CD4-positive, alpha-beta memory T cell (primary cell): ENCODE measurements around the gene CROCC2. TPM values are rescaled to one million over a fixed set of nuclear protein-coding genes. Genes with fewer than 3 reads are reported as not detected.
A peak's percentile ranks its signal among the peaks of the same experiment; 100 is the strongest.

Experiments
- CTCF ChIA-PET: fragments of 350-600 bp; sonication (Branson Sonifier 250); formaldehyde crosslinking; loops from one replicate; lab custom pipeline; 2021; ENCODE audit warnings: inconsistent platforms; ENCODE audit not compliant: partially characterized antibody; lab: Charles Lee
- POLR2A ChIA-PET: fragments of 350-600 bp; sonication (Branson Sonifier 250); formaldehyde crosslinking; loops from one replicate; lab custom pipeline; 2021; ENCODE audit not compliant: partially characterized antibody; lab: Charles Lee
- DNase-seq, 5 donors: peaks; one replicate each; pipeline versions ENCODE4 v3.0.0 to v3.0.0-alpha.2; 2020 to 2022; ENCODE audit warnings: mixed read lengths in 1 of 5
- H3K27ac ChIP-seq: one replicate; pipeline ENCODE4 v1.7.0; 2013; ENCODE audit warnings: low read depth, low read length
- H3K27me3 ChIP-seq: 2 replicates; pipeline ENCODE4 v1.7.0; 2013; ENCODE audit warnings: mild to moderate bottlenecking, low read length, moderate library complexity; ENCODE audit not compliant: insufficient read depth
- H3K36me3 ChIP-seq: 2 replicates; pipeline ENCODE4 v1.7.0; 2013; ENCODE audit warnings: mild to moderate bottlenecking, low read length, moderate library complexity; ENCODE audit not compliant: insufficient read depth
- H3K4me1 ChIP-seq: 2 replicates; pipeline ENCODE4 v1.7.0; 2013; ENCODE audit warnings: mild to moderate bottlenecking, low read length, moderate library complexity; ENCODE audit not compliant: insufficient read depth
- H3K4me3 ChIP-seq, 2 donors: one replicate each; pipeline ENCODE4 v1.7.0; 2013; ENCODE audit warnings: low read length in 2 of 2, mild to moderate bottlenecking in 1 of 2
- H3K9me3 ChIP-seq, 2 donors: one replicate each; pipeline ENCODE4 v1.7.0; 2013; ENCODE audit warnings: low read length in 2 of 2, control low read depth in 1 of 2; ENCODE audit not compliant: control insufficient read depth in 1 of 2
- H3K27ac Mint-ChIP-seq, 7 donors: one replicate each; pipeline ENCODE4 v1.8.0; 2020 to 2021; ENCODE audit warnings: mixed read lengths in 7 of 7, mild to moderate bottlenecking in 6 of 7, inconsistent platforms in 3 of 7, moderate library complexity in 3 of 7
- H3K27me3 Mint-ChIP-seq, 2 donors: one replicate each; pipeline ENCODE4 v1.8.0; 2020 to 2021; ENCODE audit warnings: mixed read lengths in 2 of 2
- H3K36me3 Mint-ChIP-seq, 2 donors: one replicate each; pipeline ENCODE4 v1.8.0; 2020 to 2021; ENCODE audit warnings: mixed read lengths in 2 of 2, inconsistent platforms in 1 of 2, mild to moderate bottlenecking in 1 of 2
- H3K4me1 Mint-ChIP-seq, 4 donors: one replicate each; pipeline ENCODE4 v1.8.0; 2020 to 2021; ENCODE audit warnings: mixed read lengths in 4 of 4, mild to moderate bottlenecking in 1 of 4
- H3K4me3 Mint-ChIP-seq, 8 donors: one replicate each; pipeline ENCODE4 v1.8.0; 2020 to 2021; ENCODE audit warnings: mixed read lengths in 8 of 8, mild to moderate bottlenecking in 7 of 8, moderate library complexity in 6 of 8, inconsistent platforms in 3 of 8
- H3K9me3 Mint-ChIP-seq, 8 donors: one replicate each; pipeline ENCODE4 v1.8.0; 2020 to 2021; ENCODE audit warnings: mixed read lengths in 8 of 8, mild to moderate bottlenecking in 5 of 8, inconsistent platforms in 3 of 8, moderate library complexity in 1 of 8
- intact Hi-C: fragments of 100-400 bp; cut with micrococcal nuclease; formaldehyde crosslinking; loops from one replicate; pipeline ENCODE4 v1.15.1; 2023
- polyA plus RNA-seq, 2 donors: library from polyadenylated mRNA; unstranded; fragments of 300-500 nt; fragmentation: Illumina TruSeq; gene quantifications; one replicate each; pipeline ENCODE4 v1.2.3, GENCODE V29; 2021
- total RNA-seq, 2 experiments: library from RNA; stranded (reverse); gene quantifications; one replicate each; pipeline ENCODE4 v1.2.3, GENCODE V29; 2021

CROCC2 gene
- total and polyA plus RNA-seq, 4 experiments from 2014 or later: not detected

DNA sequence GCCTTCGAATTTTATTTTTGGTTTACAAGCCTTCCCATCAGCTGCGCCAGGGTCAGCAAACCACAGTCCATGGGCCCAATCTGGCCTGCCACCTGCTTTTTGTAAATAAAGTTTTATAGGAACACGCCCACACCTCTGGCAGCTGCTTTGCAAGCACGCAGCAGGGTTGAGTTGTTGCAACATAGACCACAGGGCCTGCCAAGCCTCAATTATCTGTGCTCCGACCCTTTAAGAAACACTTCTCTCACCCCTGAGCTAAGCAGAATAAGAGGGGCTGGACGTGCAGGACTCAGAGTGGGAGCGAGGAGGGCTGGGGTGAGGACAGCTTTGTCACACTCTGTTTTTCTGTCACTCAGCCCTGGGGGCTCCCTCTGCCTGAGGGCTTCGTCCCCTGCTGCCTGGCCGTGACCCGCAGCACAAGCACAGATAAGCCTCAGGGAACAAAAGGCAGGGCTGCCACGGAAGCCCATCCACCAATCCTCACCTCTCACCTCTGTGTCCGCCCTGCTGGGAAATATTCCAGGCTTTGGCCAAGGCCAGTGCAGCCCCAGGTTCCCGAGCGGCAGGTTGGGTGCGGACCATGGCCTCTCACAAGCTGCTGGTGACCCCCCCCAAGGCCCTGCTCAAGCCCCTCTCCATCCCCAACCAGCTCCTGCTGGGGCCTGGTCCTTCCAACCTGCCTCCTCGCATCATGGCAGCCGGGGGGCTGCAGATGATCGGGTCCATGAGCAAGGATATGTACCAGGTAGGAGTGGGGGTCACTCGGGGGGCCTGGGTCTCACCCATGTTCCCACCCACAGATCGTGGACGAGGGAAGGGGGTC, 37.6 kb upstream of the CROCC2 start, which contains the start of gene AGXT:
TSS of gene AGXT (plus strand) at position 539 of the 823 bp plus-strand sequence. CDS start at position 581, 42 bp downstream.
- Histone ChIP-seq H3K4me1 (no peaks in the 10 kb centered on the region), H3K9me3 (no peaks in the 10 kb centered on the region), H3K36me3 (no peaks in the 10 kb centered on the region), H3K4me3 (no peak within 1 kb of the TSS), H3K27ac (no peak within 1 kb of the TSS), H3K27me3 (no peaks in the 10 kb centered on the region)
- Mint-ChIP-seq H3K27ac (no peak within 1 kb of the TSS), H3K27me3 (peaks cover 2 to 7% of the 10 kb centered on the region in 2 donors), H3K36me3 (no peaks in the 10 kb centered on the region), H3K4me3 (no peak within 1 kb of the TSS), H3K9me3 (no peaks in the 10 kb centered on the region), H3K4me1 (no peaks in the 10 kb centered on the region)
- ChIA-PET CTCF (no interaction called here), POLR2A (no interaction called here)
- DNase-seq: no peak
- intact Hi-C loops: no loop called here

DNA sequence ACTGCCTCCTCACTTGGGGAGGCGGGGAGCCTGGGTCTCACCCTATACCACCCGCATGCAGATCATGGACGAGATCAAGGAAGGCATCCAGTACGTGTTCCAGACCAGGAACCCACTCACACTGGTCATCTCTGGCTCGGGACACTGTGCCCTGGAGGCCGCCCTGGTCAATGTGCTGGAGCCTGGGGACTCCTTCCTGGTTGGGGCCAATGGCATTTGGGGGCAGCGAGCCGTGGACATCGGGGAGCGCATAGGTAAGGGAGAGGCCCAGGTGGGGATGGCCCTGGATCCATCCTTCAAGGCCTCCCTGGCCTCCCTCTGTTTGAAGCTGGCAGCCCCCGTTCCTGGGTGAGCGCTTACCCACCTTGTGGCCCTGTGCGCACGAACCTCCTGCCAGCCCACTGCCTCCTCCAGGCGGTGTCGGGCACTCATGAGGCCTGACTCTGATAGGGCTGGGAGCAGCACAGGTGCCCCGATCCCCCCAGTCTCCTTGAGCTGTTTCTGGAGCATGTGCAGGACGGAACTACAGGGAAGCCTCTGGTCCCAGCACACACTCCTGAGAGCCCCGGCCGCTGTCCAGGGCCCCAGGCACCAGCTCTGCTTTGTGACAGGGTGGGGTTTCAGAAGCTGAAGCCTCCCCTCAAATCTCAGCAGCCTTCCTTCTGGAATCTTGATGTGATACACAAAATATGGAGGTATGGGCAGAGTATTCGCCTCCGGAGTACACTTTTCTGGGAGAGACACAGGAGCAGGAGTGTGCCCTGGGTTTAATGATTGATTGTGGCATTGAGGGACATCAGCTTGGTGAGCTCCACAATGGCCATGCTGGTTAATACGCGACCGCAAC, 36.8 kb upstream of the CROCC2 start:
- no peak for DNase-seq
- ChIA-PET CTCF (no interaction called here), POLR2A (no interaction called here)
- no peaks in the 10 kb centered on the region for H3K4me1 Mint-ChIP-seq
- intact Hi-C loops: no loop called here
- Histone ChIP-seq H3K27me3 (no peaks in the 10 kb centered on the region), H3K9me3 (no peaks in the 10 kb centered on the region), H3K27ac (no peak overlapping the region), H3K4me3 (no peak overlapping the region), H3K36me3 (no peaks in the 10 kb centered on the region), H3K4me1 (no peaks in the 10 kb centered on the region)
- no peaks in the 10 kb centered on the region for H3K36me3 Mint-ChIP-seq
- H3K4me3 Mint-ChIP-seq: no peak overlapping the region
- no peaks in the 10 kb centered on the region for H3K9me3 Mint-ChIP-seq
- H3K27ac Mint-ChIP-seq: no peak overlapping the region
- peaks cover 2 to 7% of the 10 kb centered on the region in 2 donors for H3K27me3 Mint-ChIP-seq

DNA sequence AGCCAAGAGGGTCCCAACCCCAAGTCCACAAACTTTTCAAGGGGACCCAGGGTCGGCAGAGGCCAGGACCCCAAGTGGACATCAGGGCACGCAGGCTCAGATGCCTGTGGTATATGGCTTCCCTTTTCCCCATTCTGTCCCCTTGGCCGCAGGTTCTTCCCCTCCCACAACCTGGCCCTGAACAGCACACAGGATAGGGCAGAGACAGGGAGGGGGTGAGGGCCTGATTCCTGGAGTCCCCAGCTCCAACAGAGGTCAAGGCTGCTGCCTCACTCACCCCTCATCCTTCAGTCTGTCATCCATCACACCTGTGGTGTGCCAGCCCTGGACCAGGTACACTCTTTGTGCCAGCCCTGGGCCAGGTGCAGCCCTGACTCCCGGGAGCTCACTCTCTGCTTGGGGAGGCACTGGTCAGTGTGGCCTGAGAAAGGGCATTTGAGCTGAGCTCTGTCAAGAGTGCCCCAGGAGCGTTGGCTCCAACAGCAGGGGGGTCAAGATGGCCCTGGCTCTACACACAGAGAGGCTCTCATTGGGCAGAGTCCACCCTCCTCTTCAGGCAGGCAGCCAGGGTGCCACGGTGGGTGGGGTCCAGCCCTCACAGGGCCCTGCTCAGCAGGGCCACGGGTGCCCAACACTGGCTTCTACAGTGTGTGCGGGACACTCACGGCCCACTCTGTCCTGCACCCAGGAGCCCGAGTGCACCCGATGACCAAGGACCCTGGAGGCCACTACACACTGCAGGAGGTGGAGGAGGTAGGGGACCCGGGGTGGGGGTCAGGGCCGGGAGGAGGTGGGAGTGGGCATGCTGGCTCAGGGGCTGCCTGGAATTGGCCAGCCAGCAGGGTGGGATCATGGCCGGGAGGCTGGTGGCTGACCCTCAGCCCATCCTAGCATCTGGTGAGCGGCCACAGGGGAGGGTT, 35.9 kb upstream of the CROCC2 start:
- Histone ChIP-seq H3K4me1 (no peaks in the 10 kb centered on the region), H3K27me3 (no peaks in the 10 kb centered on the region), H3K36me3 (no peaks in the 10 kb centered on the region), H3K9me3 (no peaks in the 10 kb centered on the region), H3K4me3 (no peak overlapping the region), H3K27ac (no peak overlapping the region)
- Mint-ChIP-seq H3K4me3 (peak overlapping the region in 1 of 8 donors; percentile 15), H3K27me3 (peaks cover 2 to 7% of the 10 kb centered on the region in 2 donors), H3K9me3 (no peaks in the 10 kb centered on the region), H3K27ac (no peak overlapping the region), H3K36me3 (no peaks in the 10 kb centered on the region), H3K4me1 (no peaks in the 10 kb centered on the region)
- peak in 1 of 5 donors; percentile 3 for DNase-seq
- ChIA-PET CTCF (no interaction called here), POLR2A (no interaction called here)
- intact Hi-C loops: no loop called here

DNA sequence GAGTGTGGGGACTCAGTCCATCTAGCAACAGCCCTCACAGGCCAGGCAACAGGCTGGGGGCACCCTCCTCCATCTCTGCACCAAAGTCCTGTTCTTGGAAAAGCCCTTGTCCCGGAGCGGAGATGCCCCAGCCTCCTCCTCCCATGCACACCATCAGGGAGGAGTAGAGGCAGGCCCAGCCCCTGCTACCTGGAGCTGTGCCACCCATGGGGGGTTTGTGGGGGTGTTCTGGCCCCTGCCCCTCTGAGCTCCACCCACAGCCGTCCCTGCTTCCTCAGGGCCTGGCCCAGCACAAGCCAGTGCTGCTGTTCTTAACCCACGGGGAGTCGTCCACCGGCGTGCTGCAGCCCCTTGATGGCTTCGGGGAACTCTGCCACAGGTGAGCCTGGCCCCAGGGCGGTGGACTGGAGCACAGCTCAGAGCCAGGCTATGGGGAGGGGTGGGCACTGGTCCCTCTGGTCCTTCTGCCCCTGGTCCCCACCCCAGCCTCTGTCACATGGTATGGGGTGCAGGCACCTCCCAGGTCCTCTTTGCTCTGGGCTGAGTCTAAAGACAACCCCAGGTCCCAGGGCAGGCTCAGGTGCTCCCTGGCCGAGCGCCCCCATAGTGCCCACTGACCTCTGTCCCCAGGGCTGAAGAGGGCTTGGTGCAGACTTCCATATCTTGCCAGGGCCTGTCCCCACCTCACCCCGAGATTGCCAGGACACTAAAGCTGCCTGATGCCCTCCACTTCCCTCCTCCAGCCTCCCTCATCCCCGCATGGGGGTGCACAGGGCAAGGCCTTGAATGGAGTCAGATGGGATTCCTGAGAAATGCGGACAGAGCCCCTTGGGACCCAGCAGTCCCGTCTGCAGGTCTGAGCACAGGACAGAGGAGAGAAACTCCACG, 34.8 kb upstream of the CROCC2 start:
- POLR2A ChIA-PET: no interaction called here

DNA sequence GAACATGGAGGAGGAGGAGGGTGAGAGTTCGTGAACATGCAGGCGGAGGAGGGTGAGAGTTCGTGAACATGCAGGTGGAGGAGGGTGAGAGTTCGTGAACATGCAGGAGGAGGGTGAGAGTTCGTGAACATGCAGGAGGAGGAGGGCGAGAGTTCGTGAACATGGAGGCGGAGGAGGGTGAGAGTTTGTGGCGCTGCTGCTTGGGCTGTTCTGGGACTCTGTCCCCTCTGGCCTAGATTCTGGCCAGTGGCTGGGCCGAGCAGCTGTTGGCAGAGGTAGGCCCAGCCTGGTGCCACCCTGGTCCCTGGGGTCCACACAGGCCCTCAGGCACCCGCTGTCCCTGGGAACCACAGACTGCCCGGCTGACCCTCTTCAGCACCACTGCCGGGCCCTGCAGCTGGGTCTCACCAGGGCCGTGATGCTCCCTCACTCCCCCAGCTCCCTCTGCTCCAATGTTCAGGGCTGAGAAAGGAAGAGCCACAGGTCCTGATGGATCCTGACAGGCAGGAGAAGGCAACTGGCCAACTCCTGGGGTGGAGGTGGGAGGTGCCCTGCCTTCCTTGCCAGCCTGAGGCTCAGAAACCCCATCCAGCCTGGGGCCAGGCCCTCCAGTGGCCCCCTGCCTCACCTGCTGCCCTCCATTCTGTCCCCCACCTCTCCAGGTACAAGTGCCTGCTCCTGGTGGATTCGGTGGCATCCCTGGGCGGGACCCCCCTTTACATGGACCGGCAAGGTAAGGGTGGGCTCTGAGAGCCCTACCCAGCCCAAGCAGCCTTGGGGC, 33.6 kb upstream of the CROCC2 start:
- Histone ChIP-seq H3K4me1 (no peaks in the 10 kb centered on the region), H3K27ac (no peak overlapping the region), H3K36me3 (no peaks in the 10 kb centered on the region), H3K9me3 (no peaks in the 10 kb centered on the region), H3K4me3 (no peak overlapping the region), H3K27me3 (no peaks in the 10 kb centered on the region)
- Mint-ChIP-seq H3K9me3 (no peaks in the 10 kb centered on the region), H3K27ac (no peak overlapping the region), H3K4me1 (no peaks in the 10 kb centered on the region), H3K36me3 (no peaks in the 10 kb centered on the region), H3K27me3 (peaks cover 0 to 2% of the 10 kb centered on the region in 2 donors), H3K4me3 (no peak overlapping the region)
- ChIA-PET POLR2A (no interaction called here), CTCF (no interaction called here)
- intact Hi-C loops: no loop called here
- DNase-seq: peak in 1 of 5 donors; percentile 13

More for the DNA sequence above, 34.8 kb upstream of the CROCC2 start:
- no peaks in the 10 kb centered on the region for H3K9me3 Mint-ChIP-seq
- no peaks in the 10 kb centered on the region for H3K9me3 ChIP-seq
- no peaks in the 10 kb centered on the region for H3K4me1 Mint-ChIP-seq
- intact Hi-C loops: no loop called here
- H3K27ac ChIP-seq: no peak overlapping the region
- H3K27ac Mint-ChIP-seq: no peak overlapping the region
- no peaks in the 10 kb centered on the region for H3K36me3 ChIP-seq
- H3K36me3 Mint-ChIP-seq: no peaks in the 10 kb centered on the region
- peak overlapping the region in 1 of 8 donors; percentile 15 for H3K4me3 Mint-ChIP-seq
- no peaks in the 10 kb centered on the region for H3K4me1 ChIP-seq
- peak in 1 of 5 donors; percentile 5 for DNase-seq
- H3K27me3 Mint-ChIP-seq: peaks cover 2 to 7% of the 10 kb centered on the region in 2 donors
- no peak overlapping the region for H3K4me3 ChIP-seq
- no peaks in the 10 kb centered on the region for H3K27me3 ChIP-seq
- CTCF ChIA-PET: no interaction called here
